Upper lobe of left lung (tissue), 6 donors: Measurements from ENCODE around the gene SCGB1A1. TPM values are rescaled to one million over a fixed set of nuclear protein-coding genes. Genes with fewer than 3 reads are reported as not detected.

Experiments used
- ATAC-seq, 2 donors: fragments of 200-7000 bp; cut with Tn5 transposase; one replicate each; pipeline ENCODE4 v1.9.1; 2022; ENCODE audit warnings: mild to moderate bottlenecking in 2 of 2, moderate library complexity in 2 of 2; ENCODE audit not compliant: low FRiP score in 2 of 2
- DNase-seq, 2 donors: peaks; one replicate each; pipeline ENCODE4 v3.0.0-alpha.2; 2019 to 2020
- H3K27ac ChIP-seq, 4 donors: fragments of 200-600 bp; sonication (generic); one replicate each; pipeline ENCODE4 v1.5.1; 2016 to 2019
- H3K27me3 ChIP-seq, 4 donors: fragments of 200-600 bp; sonication (generic); one replicate each; pipeline ENCODE4 v1.5.1; 2017 to 2019
- H3K36me3 ChIP-seq, 4 donors: fragments of 200-600 bp; sonication (generic); one replicate each; pipeline ENCODE4 v1.5.1; 2016 to 2019
- H3K4me1 ChIP-seq, 4 donors: fragments of 200-600 bp; sonication (generic); one replicate each; pipeline ENCODE4 v1.5.1; 2018 to 2019
- H3K4me3 ChIP-seq, 4 donors: fragments of 200-600 bp; sonication (generic); one replicate each; pipeline ENCODE4 v1.5.1; 2017 to 2019; ENCODE audit warnings: mild to moderate bottlenecking in 2 of 4, moderate library complexity in 1 of 4
- H3K9me3 ChIP-seq, 4 donors: fragments of 200-600 bp; sonication (generic); one replicate each; pipeline ENCODE4 v1.5.1; 2018 to 2019
- CTCF ChIP-seq, 6 experiments: fragments of 450-650 bp in 4 of 6; fragments of 200-600 bp in 2 of 6; sonication (generic) in 2 of 6; IDR thresholded peaks; one replicate each; pipeline ENCODE4 v1.5.1; 2016 to 2019; ENCODE audit warnings: antibody characterized with exemption in 6 of 6
- EP300 ChIP-seq, 4 donors: sonication (generic); formaldehyde crosslinking; IDR thresholded peaks; one replicate each; pipeline ENCODE4 v1.5.1; 2017; ENCODE audit warnings: antibody characterized with exemption in 4 of 4, control low read depth in 2 of 4
- POLR2A ChIP-seq, 4 donors: fragments of 450-650 bp; IDR thresholded peaks; one replicate each; pipeline ENCODE4 v1.5.1; 2016 to 2017; ENCODE audit warnings: antibody characterized with exemption in 4 of 4, mild to moderate bottlenecking in 2 of 4
- POLR2AphosphoS5 ChIP-seq, 2 donors: sonication (generic); formaldehyde crosslinking; IDR thresholded peaks; one replicate each; pipeline ENCODE4 v1.5.1; 2017; ENCODE audit warnings: antibody characterized with exemption in 2 of 2
- WGBS, 2 donors: methylation state at CpG; one replicate each; pipeline ENCODE4 v1.1.5; 2017 to 2018; 5-methylcytosine and 5-hydroxymethylcytosine counted together
- total RNA-seq, 6 donors: library from RNA; depleted of rRNA in 4 of 6; stranded (reverse); fragments of >200 nt in 4 of 6; gene quantifications; one replicate each; pipeline versions ENCODE4 v1.1.0 to v1.2.1, GENCODE V29; 2016 to 2021
- donor health status: DM: no; HTN: no; CAD: no; lungs with moderate emphysema.
- donor health status: DM: no; HTN: yes; CAD: no; lungs with severe emphysema.

SCGB1A1 gene
- total RNA-seq, 6 donors from 2014 or later: 85.4 to 2,572 (median 1,269) TPM

- WGBS, 2 donors: 93 to 95% methylated on average over 9 of the region's 9 CpGs
- DNase-seq (no peak), ATAC-seq (peak; percentile 48 to 69)
- TF ChIP-seq POLR2A (IDR thresholded peaks at IDR 0.05) (no peak), CTCF (IDR thresholded peaks at IDR 0.05) (no peak), EP300 (IDR thresholded peaks at IDR 0.05) (no peak), POLR2AphosphoS5 (IDR thresholded peaks at IDR 0.05) (no peak)
- Histone ChIP-seq H3K4me1 (no peaks in the 10 kb centered on the region), H3K36me3 (no peaks in the 10 kb centered on the region), H3K4me3 (no peak overlapping the region), H3K9me3 (no peaks in the 10 kb centered on the region), H3K27me3 (no peaks in the 10 kb centered on the region), H3K27ac (no peak overlapping the region)
These were observed 53.4 kb downstream of the SCGB1A1 start for GRCh38 chr11:62472063-62472884.

Other genes with a start within 250 kb of the SCGB1A1 start
- gene SCGB1D1, start 228.8 kb upstream of the SCGB1A1 start, total RNA-seq: not detected
- gene SCGB2A1, start 210.4 kb upstream of the SCGB1A1 start, total RNA-seq: 1 to 10 TPM in 4 of 6 donors, not detected in 2; 2.0 to 4.3 (median 2.4) TPM
- not detected for gene SCGB1D2, start 176.8 kb upstream of the SCGB1A1 start, total RNA-seq
- gene SCGB2A2, start 148.9 kb upstream of the SCGB1A1 start, total RNA-seq: not detected
- gene SCGB1D4, start 120.0 kb upstream of the SCGB1A1 start, total RNA-seq: not detected
- 10 to 100 TPM; 31.2 to 82.8 (median 49.3) TPM for gene ASRGL1, start 81.6 kb upstream of the SCGB1A1 start, total RNA-seq
- 1,000 to 10,000 TPM in 2 of 6 donors, 100 to 1,000 TPM in 4; 583 to 1,153 (median 829) TPM for gene AHNAK, start 127.8 kb downstream of the SCGB1A1 start, total RNA-seq
- gene EEF1G, start 154.9 kb downstream of the SCGB1A1 start, total RNA-seq: 100 to 1,000 TPM; 557 to 997 (median 889) TPM
- gene TUT1, start 172.5 kb downstream of the SCGB1A1 start, total RNA-seq: 10 to 100 TPM in 3 of 6 donors, 1 to 10 TPM in 3; 5.3 to 25.4 (median 11.7) TPM
- 10 to 100 TPM; 57.6 to 88.0 (median 69.8) TPM for gene MTA2, start 182.8 kb downstream of the SCGB1A1 start, total RNA-seq
- gene EML3, start 193.7 kb downstream of the SCGB1A1 start, total RNA-seq: 100 to 1,000 TPM in 1 of 6 donors, 10 to 100 TPM in 5; 31.0 to 148 (median 71.0) TPM
- gene ROM1, start 194.2 kb downstream of the SCGB1A1 start, total RNA-seq: 1 to 10 TPM; 3.1 to 9.2 (median 5.2) TPM
- gene B3GAT3, start 203.0 kb downstream of the SCGB1A1 start, total RNA-seq: 10 to 100 TPM; 21.3 to 43.9 (median 37.9) TPM
- gene GANAB, start 227.6 kb downstream of the SCGB1A1 start, total RNA-seq: 100 to 1,000 TPM in 4 of 6 donors, 10 to 100 TPM in 2; 82.3 to 240 (median 138) TPM
- 10 to 100 TPM in 5 of 6 donors, 1 to 10 TPM in 1; 9.5 to 31.5 (median 19.8) TPM for gene INTS5, start 234.3 kb downstream of the SCGB1A1 start, total RNA-seq
- 10 to 100 TPM; 16.8 to 42.0 (median 30.6) TPM for gene C11orf98, start 246.2 kb downstream of the SCGB1A1 start, total RNA-seq
- gene CSKMT, start 246.3 kb downstream of the SCGB1A1 start, total RNA-seq: 10 to 100 TPM in 3 of 6 donors, 1 to 10 TPM in 3; 5.7 to 16.0 (median 10.0) TPM